Mucosa of stomach (tissue), 1 donor: ENCODE data around the gene HOXA3.

Experiments used
- H3K27me3 ChIP-seq: one replicate; pipeline ENCODE4 v1.7.0; 2013; ENCODE audit warnings: mild to moderate bottlenecking, low read length; ENCODE audit not compliant: control insufficient read depth, insufficient read depth
- H3K36me3 ChIP-seq: one replicate; pipeline ENCODE4 v1.7.0; 2013; ENCODE audit warnings: low read length; ENCODE audit not compliant: control insufficient read depth, insufficient read depth
- H3K4me1 ChIP-seq: one replicate; pipeline ENCODE4 v1.7.0; 2013; ENCODE audit warnings: mild to moderate bottlenecking, low read length; ENCODE audit not compliant: control insufficient read depth, insufficient read depth
- H3K4me3 ChIP-seq: one replicate; pipeline ENCODE4 v1.7.0; 2013; ENCODE audit warnings: low read length
- H3K9ac ChIP-seq: one replicate; pipeline ENCODE4 v1.7.0; 2013; ENCODE audit warnings: mild to moderate bottlenecking, low read length, moderate library complexity
- H3K9me3 ChIP-seq: one replicate; pipeline ENCODE4 v1.7.0; 2013; ENCODE audit warnings: mild to moderate bottlenecking, low read length, moderate library complexity; ENCODE audit not compliant: control insufficient read depth
- donor health status: Pancreatic carcinoma.

HOXA3 gene

DNA sequence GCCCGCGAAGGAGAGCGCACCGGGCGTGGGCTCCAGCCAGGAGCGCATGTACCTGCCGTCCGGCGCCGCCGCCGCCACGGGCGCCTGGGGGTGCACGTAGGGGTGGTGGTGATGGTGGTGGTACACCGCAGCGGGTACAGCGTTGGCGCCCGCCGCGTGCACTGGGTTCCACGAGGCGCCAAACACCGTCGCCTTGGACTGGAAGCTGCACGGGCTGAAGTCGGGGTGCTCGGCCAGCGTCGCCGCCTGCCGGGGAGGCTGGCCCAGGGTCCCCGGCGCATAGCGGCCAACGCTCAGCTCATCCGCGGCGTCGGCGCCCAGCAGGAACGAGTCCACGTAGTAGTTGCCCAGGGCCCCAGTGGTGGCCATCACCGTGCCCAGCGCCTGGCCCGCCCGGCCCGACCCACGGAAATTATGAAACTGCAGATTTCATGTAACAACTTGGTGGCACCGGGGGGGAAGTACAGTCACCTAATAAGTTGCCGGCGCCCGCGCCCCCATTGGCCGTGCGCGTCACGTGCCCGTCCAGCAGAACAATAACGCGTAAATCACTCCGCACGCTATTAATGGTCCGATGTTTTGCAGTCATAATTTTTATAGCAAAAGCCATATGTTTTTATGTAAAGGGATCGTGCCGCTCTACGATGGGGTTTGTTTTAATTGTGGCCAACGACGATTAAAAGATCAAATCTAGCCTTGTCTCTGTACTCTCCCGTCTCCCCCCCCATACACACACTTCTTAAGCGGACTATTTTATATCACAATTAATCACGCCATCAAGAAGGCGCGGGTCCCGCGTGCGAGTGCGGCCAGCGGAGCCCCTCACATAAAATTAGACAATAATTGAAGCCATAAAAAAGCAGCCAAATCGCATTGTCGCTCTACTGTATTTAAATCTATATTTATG, 13.0 kb upstream of the HOXA3 start, which contains the start of gene HOXA9:
TSS of gene HOXA9 (minus strand) at position 449 of the 907 bp plus-strand sequence. CDS start at position 369, 80 bp downstream.
- peaks cover 17% of the 10 kb centered on the region for H3K4me1 ChIP-seq
- no peaks in the 10 kb centered on the region for H3K36me3 ChIP-seq
- no peaks in the 10 kb centered on the region for H3K9me3 ChIP-seq
- peaks cover 99% of the 10 kb centered on the region for H3K27me3 ChIP-seq
- no peak within 1 kb of the TSS for H3K4me3 ChIP-seq
- no peak within 1 kb of the TSS for H3K9ac ChIP-seq

- H3K36me3 ChIP-seq: no peaks in the 10 kb centered on the region
- no peak overlapping the region for H3K4me3 ChIP-seq
- peaks cover 18% of the 10 kb centered on the region for H3K4me1 ChIP-seq
- peaks cover 99% of the 10 kb centered on the region for H3K27me3 ChIP-seq
- no peaks in the 10 kb centered on the region for H3K9me3 ChIP-seq
- H3K9ac ChIP-seq: no peak overlapping the region
These were observed 12.1 kb upstream of the HOXA3 start for GRCh38 chr7:27164367-27165088.

- H3K4me3 ChIP-seq: no peak overlapping the region
- H3K36me3 ChIP-seq: no peaks in the 10 kb centered on the region
- peaks cover 99% of the 10 kb centered on the region for H3K27me3 ChIP-seq
- peaks cover 18% of the 10 kb centered on the region for H3K4me1 ChIP-seq
- H3K9ac ChIP-seq: no peak overlapping the region
- H3K9me3 ChIP-seq: no peaks in the 10 kb centered on the region
These were observed 11.6 kb upstream of the HOXA3 start for GRCh38 chr7:27164045-27164366.

- Histone ChIP-seq H3K9me3 (no peaks in the 10 kb centered on the region), H3K9ac (no peak overlapping the region), H3K4me1 (peaks cover 18% of the 10 kb centered on the region), H3K36me3 (no peaks in the 10 kb centered on the region), H3K27me3 (peaks cover 99% of the 10 kb centered on the region), H3K4me3 (no peak overlapping the region)
These were observed 11.1 kb upstream of the HOXA3 start for GRCh38 chr7:27163288-27164044.

- H3K9ac ChIP-seq: no peak overlapping the region
- H3K4me1 ChIP-seq: peaks cover 18% of the 10 kb centered on the region
- peaks cover 99% of the 10 kb centered on the region for H3K27me3 ChIP-seq
- H3K4me3 ChIP-seq: no peak overlapping the region
- H3K36me3 ChIP-seq: no peaks in the 10 kb centered on the region
- no peaks in the 10 kb centered on the region for H3K9me3 ChIP-seq
These were observed 10.3 kb upstream of the HOXA3 start for GRCh38 chr7:27162561-27163287.

DNA sequence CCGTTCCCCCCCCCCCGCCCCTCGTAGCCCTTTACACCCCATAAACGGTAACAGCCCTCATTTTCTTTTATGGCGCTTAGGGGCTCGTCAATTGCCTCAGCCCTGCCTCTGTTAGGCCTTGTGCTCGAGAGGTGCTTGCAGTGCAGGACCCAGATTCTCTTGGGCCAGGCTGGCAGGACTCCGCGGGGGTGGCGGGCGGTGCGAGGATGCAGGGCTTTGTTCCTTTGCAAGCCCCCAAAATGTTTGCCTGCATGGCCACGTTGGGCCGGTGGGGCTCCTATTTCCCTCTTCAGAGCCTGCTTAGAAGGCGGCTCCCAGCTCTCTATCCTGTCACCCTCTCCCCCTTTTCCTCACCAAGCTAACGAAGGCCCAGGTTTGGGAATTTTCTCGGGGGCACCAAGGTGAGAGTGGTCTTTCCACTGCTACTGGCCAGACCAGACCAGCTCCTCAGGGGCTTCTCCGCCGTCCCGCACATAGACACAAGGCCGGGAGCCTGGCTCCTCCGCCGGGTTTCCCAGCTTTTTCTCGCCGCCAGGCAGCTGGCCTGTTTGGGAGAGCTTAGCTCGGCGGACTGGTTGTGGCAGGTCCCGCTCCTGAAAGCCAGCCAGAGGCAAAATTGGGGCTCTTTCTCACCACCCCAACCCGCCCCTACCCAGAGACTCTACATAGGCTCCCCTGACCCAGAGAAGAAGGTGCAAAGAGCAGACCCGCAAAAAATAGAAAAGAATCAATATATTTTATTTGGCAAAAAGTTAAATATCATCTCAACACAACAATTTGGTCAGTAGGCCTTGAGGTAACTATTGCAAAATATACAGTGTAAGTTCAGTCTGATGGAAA, 9.6 kb upstream of the HOXA3 start:
- H3K4me3 ChIP-seq: no peak overlapping the region
- H3K9ac ChIP-seq: no peak overlapping the region
- H3K27me3 ChIP-seq: peaks cover 99% of the 10 kb centered on the region

GRCh38 chr7:27161214-27161720, 8.9 kb upstream of the HOXA3 start:
- peak overlapping the region; percentile 31 for H3K9ac ChIP-seq

More for the DNA sequence above, 9.6 kb upstream of the HOXA3 start:
- Histone ChIP-seq H3K36me3 (no peaks in the 10 kb centered on the region), H3K4me1 (peaks cover 18% of the 10 kb centered on the region), H3K9me3 (no peaks in the 10 kb centered on the region)

GRCh38 chr7:27160546-27161213, 8.3 kb upstream of the HOXA3 start:
- Histone ChIP-seq H3K4me1 (peaks cover 24% of the 10 kb centered on the region), H3K9me3 (no peaks in the 10 kb centered on the region)

More at GRCh38 chr7:27161214-27161720, 8.9 kb upstream of the HOXA3 start:
- no peaks in the 10 kb centered on the region for H3K36me3 ChIP-seq
- H3K9me3 ChIP-seq: no peaks in the 10 kb centered on the region
- H3K4me3 ChIP-seq: peak overlapping the region; percentile 50
- H3K4me1 ChIP-seq: peaks cover 18% of the 10 kb centered on the region
- peaks cover 99% of the 10 kb centered on the region for H3K27me3 ChIP-seq

DNA sequence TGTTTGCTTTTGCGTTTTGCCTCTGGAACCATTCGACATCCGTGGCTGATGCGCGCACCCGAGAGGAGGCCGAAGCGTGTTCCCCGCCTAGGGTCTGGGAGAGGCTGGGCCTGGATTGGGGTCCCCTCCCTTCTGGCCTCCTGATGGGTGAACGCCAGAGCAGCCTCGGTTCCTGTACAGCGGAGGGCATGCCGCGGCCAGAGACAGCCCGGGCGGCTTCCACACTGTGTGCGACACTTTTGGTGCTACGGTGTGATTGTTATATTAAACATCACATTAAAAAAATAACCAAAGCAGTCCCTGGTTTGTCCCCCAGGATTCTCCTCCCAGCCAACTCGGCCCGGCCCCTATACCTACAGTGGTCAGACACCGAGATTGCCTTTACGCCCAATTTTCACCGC, 7.8 kb upstream of the HOXA3 start:
- peaks cover 29% of the 10 kb centered on the region for H3K4me1 ChIP-seq
- peak overlapping the region; percentile 50 for H3K4me3 ChIP-seq
- no peaks in the 10 kb centered on the region for H3K36me3 ChIP-seq
- no peaks in the 10 kb centered on the region for H3K9me3 ChIP-seq
- H3K9ac ChIP-seq: peak overlapping the region; percentile 22
- H3K27me3 ChIP-seq: peaks cover 99% of the 10 kb centered on the region

More at GRCh38 chr7:27160546-27161213, 8.3 kb upstream of the HOXA3 start:
- no peaks in the 10 kb centered on the region for H3K36me3 ChIP-seq
- peak overlapping the region; percentile 50 for H3K4me3 ChIP-seq
- H3K9ac ChIP-seq: peak overlapping the region; percentile 47
- peaks cover 99% of the 10 kb centered on the region for H3K27me3 ChIP-seq
